ENCODE data around the gene LGALSL.

LGALSL gene

GRCh38 chr2:64467096-64467843 is 13.3 kb downstream of the LGALSL start:
- no peak for DNase-seq (ENCODE audit: low read depth, low spot score)
- in situ Hi-C loops (cut with HindIII; ENCODE audit: low sequenced_read_pairs) = no loop called here
- no peak for TF ChIP-seq CTCF (IDR thresholded peaks at IDR 0.05; ENCODE audit: low read depth, low read length)
- H3K4me3 ChIP-seq (ENCODE audit: low read depth, low read length) = no peak overlapping the region

- no peak for DNase-seq (ENCODE audit: low read depth, low spot score)
- in situ Hi-C loops (cut with HindIII; ENCODE audit: low sequenced_read_pairs) = no loop called here
- no peak overlapping the region for H3K4me3 ChIP-seq (ENCODE audit: low read depth, low read length)
- no peak for TF ChIP-seq CTCF (IDR thresholded peaks at IDR 0.05; ENCODE audit: low read depth, low read length)
These were observed 15.3 kb downstream of the LGALSL start for GRCh38 chr2:64469261-64469660.

GRCh38 chr2:64470071-64470470 is 16.1 kb downstream of the LGALSL start:
- no peak for TF ChIP-seq CTCF (IDR thresholded peaks at IDR 0.05; ENCODE audit: low read depth, low read length)
- no peak overlapping the region for H3K4me3 ChIP-seq (ENCODE audit: low read depth, low read length)

GRCh38 chr2:64470766-64471295 is 16.9 kb downstream of the LGALSL start:
- no peak for DNase-seq (ENCODE audit: low read depth, low spot score)
- in situ Hi-C loops (cut with HindIII; ENCODE audit: low sequenced_read_pairs) = no loop called here
- TF ChIP-seq CTCF (IDR thresholded peaks at IDR 0.05; ENCODE audit: low read depth, low read length) = no peak
- H3K4me3 ChIP-seq (ENCODE audit: low read depth, low read length) = no peak overlapping the region

More at GRCh38 chr2:64470071-64470470, 16.1 kb downstream of the LGALSL start:
- in situ Hi-C loops (cut with HindIII; ENCODE audit: low sequenced_read_pairs) = no loop called here
- DNase-seq (ENCODE audit: low read depth, low spot score) = no peak

GRCh38 chr2:64471600-64471999 is 17.6 kb downstream of the LGALSL start:
- DNase-seq (ENCODE audit: low read depth, low spot score) = no peak
- no peak for TF ChIP-seq CTCF (IDR thresholded peaks at IDR 0.05; ENCODE audit: low read depth, low read length)
- in situ Hi-C loops (cut with HindIII; ENCODE audit: low sequenced_read_pairs) = no loop called here
- H3K4me3 ChIP-seq (ENCODE audit: low read depth, low read length) = no peak overlapping the region

- no peak for TF ChIP-seq CTCF (IDR thresholded peaks at IDR 0.05; ENCODE audit: low read depth, low read length)
- H3K4me3 ChIP-seq (ENCODE audit: low read depth, low read length) = no peak overlapping the region
- in situ Hi-C loops (cut with HindIII; ENCODE audit: low sequenced_read_pairs) = no loop called here
- DNase-seq (ENCODE audit: low read depth, low spot score) = no peak
These were observed 18.9 kb downstream of the LGALSL start for GRCh38 chr2:64472881-64473280.

All from astrocyte of the spinal cord (primary cell).